HepG2 (cell line): ENCODE measurements around the gene DAPK3. TPM values are rescaled to one million over a fixed set of nuclear protein-coding genes. Genes with fewer than 3 reads are reported as not detected.
A peak's percentile ranks its signal among the peaks of the same experiment; 100 is the strongest.

Source experiments
- ARNT2 ChIP-seq: sonication (generic); formaldehyde crosslinking; IDR thresholded peaks from 2 replicates; pipeline ENCODE4 v1.8.0; 2022; ENCODE audit warnings: mild to moderate bottlenecking, low read depth, missing genetic modification reagents, moderate library complexity
- CREM ChIP-seq, 2 experiments: sonication (generic) in 1 of 2; formaldehyde crosslinking in 1 of 2; IDR thresholded peaks; 2 replicates each; pipeline versions ENCODE4 v1.4.0 to v1.6.1; 2016 to 2020; ENCODE audit warnings: antibody characterized with exemption in 1 of 2, mild to moderate bottlenecking in 1 of 2, missing genetic modification reagents in 1 of 2
- HDAC1 ChIP-seq: sonication (generic); formaldehyde crosslinking; IDR thresholded peaks from 2 replicates; pipeline ENCODE4 v1.5.1; 2020; ENCODE audit warnings: mild to moderate bottlenecking, missing genetic modification reagents
- NFYC ChIP-seq: IDR thresholded peaks from 2 replicates; pipeline ENCODE4 v1.6.1; 2016; ENCODE audit warnings: missing genetic modification reagents, missing compliant biosample characterization
- PAWR ChIP-seq: sonication (generic); formaldehyde crosslinking; IDR thresholded peaks from 2 replicates; pipeline ENCODE4 v1.4.0; 2020; ENCODE audit warnings: missing genetic modification reagents, mild to moderate bottlenecking, borderline replicate concordance
- SMARCC2 ChIP-seq: fragments of 450-650 bp; IDR thresholded peaks from 2 replicates; pipeline ENCODE4 v1.6.1; 2017; ENCODE audit warnings: antibody characterized with exemption, mild to moderate bottlenecking
- TFDP2 ChIP-seq: sonication (generic); formaldehyde crosslinking; IDR thresholded peaks from 2 replicates; pipeline ENCODE4 v1.4.0; 2020; ENCODE audit warnings: missing genetic modification reagents
- UBTF ChIP-seq: sonication (generic); formaldehyde crosslinking; IDR thresholded peaks from 2 replicates; pipeline ENCODE4 v1.4.0; 2020; ENCODE audit warnings: mild to moderate bottlenecking, missing genetic modification reagents
- ZBTB3 ChIP-seq: sonication (generic); formaldehyde crosslinking; IDR thresholded peaks from 2 replicates; pipeline ENCODE4 v1.4.0; 2020; ENCODE audit warnings: low read depth, mild to moderate bottlenecking, moderate library complexity, missing genetic modification reagents, borderline replicate concordance
- ZNF556 ChIP-seq: sonication (generic); formaldehyde crosslinking; IDR thresholded peaks from 2 replicates; pipeline ENCODE4 v1.4.0; 2020; ENCODE audit warnings: mild to moderate bottlenecking, missing genetic modification reagents, borderline replicate concordance
- ZNF563 ChIP-seq: sonication (generic); formaldehyde crosslinking; IDR thresholded peaks from 2 replicates; pipeline ENCODE4 v1.8.0; 2022; ENCODE audit warnings: mild to moderate bottlenecking, moderate library complexity, missing genetic modification reagents
- ZNF7 ChIP-seq: IDR thresholded peaks from 2 replicates; pipeline ENCODE4 v1.6.1; 2016; ENCODE audit warnings: missing biosample characterization, missing genetic modification reagents
- ZNF710 ChIP-seq: sonication (generic); formaldehyde crosslinking; IDR thresholded peaks from 2 replicates; pipeline ENCODE4 v1.5.0; 2020; ENCODE audit warnings: mild to moderate bottlenecking, missing genetic modification reagents, borderline replicate concordance
- ZNF790 ChIP-seq: sonication (generic); formaldehyde crosslinking; IDR thresholded peaks from 2 replicates; pipeline ENCODE4 v1.8.0; 2022; ENCODE audit warnings: missing genetic modification reagents, mild to moderate bottlenecking, borderline replicate concordance
- ZSCAN30 ChIP-seq: sonication (generic); formaldehyde crosslinking; IDR thresholded peaks from 2 replicates; pipeline ENCODE4 v1.5.0; 2020; ENCODE audit warnings: mild to moderate bottlenecking, missing genetic modification reagents
- polyA plus RNA-seq, 8 experiments: library from polyadenylated mRNA; depleted of rRNA in 3 of 8; stranded (reverse) in 7 of 8; unstranded in 1 of 8; fragments of >200 nt; fragmentation: Illumina TruSeq in 4 of 8; extraction: Trizol in 4 of 8; gene quantifications; 2 replicates each; pipeline versions ENCODE4 v1.2.1 to v1.2.3, GENCODE V29; 2011 to 2016; ENCODE audit warnings: low read depth in 4 of 8, missing spikeins in 1 of 8, mixed read lengths in 1 of 8; ENCODE audit not compliant: insufficient read depth in 1 of 8
- total RNA-seq, 5 experiments: library from RNA; depleted of rRNA; stranded (reverse); fragments of >200 nt; fragmentation: Illumina TruSeq; extraction: Trizol; gene quantifications; 2 replicates each; pipeline ENCODE4 v1.2.3, GENCODE V29; 2016; ENCODE audit warnings: low read depth in 1 of 5
- TF ChIP-seq, protein P1 (sequence below), 2 experiments: sonication (generic) in 1 of 2; formaldehyde crosslinking in 1 of 2; IDR thresholded peaks; 2 replicates each; pipeline versions ENCODE4 v1.6.1 to v1.9.0; 2014 to 2022; ENCODE audit warnings: antibody characterized with exemption in 1 of 2, borderline replicate concordance in 1 of 2, inconsistent platforms in 1 of 2, low read depth in 1 of 2, missing genetic modification reagents in 1 of 2

The DAPK3 gene
- total and polyA plus RNA-seq, 2 of the 13 experiments (the other 11 are each of a cell fraction or from before 2014, with no cell fraction given) = 30.5 to 37.3 TPM

- TF ChIP-seq, protein P1, sequence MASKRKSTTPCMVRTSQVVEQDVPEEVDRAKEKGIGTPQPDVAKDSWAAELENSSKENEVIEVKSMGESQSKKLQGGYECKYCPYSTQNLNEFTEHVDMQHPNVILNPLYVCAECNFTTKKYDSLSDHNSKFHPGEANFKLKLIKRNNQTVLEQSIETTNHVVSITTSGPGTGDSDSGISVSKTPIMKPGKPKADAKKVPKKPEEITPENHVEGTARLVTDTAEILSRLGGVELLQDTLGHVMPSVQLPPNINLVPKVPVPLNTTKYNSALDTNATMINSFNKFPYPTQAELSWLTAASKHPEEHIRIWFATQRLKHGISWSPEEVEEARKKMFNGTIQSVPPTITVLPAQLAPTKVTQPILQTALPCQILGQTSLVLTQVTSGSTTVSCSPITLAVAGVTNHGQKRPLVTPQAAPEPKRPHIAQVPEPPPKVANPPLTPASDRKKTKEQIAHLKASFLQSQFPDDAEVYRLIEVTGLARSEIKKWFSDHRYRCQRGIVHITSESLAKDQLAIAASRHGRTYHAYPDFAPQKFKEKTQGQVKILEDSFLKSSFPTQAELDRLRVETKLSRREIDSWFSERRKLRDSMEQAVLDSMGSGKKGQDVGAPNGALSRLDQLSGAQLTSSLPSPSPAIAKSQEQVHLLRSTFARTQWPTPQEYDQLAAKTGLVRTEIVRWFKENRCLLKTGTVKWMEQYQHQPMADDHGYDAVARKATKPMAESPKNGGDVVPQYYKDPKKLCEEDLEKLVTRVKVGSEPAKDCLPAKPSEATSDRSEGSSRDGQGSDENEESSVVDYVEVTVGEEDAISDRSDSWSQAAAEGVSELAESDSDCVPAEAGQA (IDR thresholded peaks at IDR 0.05; ENCODE audit: low read depth) = peak; percentile 21; the same call in 1 of the 2 replicates
- TF ChIP-seq, protein P1 (CRISPR knock-in tag; IDR thresholded peaks at IDR 0.05; ENCODE audit: borderline replicate concordance) = no peak
- peak; percentile 88 for TF ChIP-seq HDAC1 (CRISPR knock-in tag)
- peak; percentile 65 for TF ChIP-seq TFDP2 (CRISPR knock-in tag)
- no peak for TF ChIP-seq ZSCAN30 (CRISPR knock-in tag)
- no peak for TF ChIP-seq PAWR (CRISPR knock-in tag)
- TF ChIP-seq UBTF (CRISPR knock-in tag) = peak; percentile 84
- peak; percentile 72 for TF ChIP-seq ARNT2 (CRISPR knock-in tag)
- no peak for TF ChIP-seq CREM (IDR thresholded peaks at IDR 0.05)
- TF ChIP-seq CREM (CRISPR knock-in tag; IDR thresholded peaks at IDR 0.05) = no peak
- TF ChIP-seq ZNF7 = no peak
- peak; percentile 76; the same call in 1 of the 2 replicates for TF ChIP-seq ZNF790 (CRISPR knock-in tag)
- TF ChIP-seq ZNF710 (CRISPR knock-in tag) = peak; percentile 68; the same call in 1 of the 2 replicates
- peak; percentile 83 for TF ChIP-seq ZBTB3
- TF ChIP-seq ZNF556 (CRISPR knock-in tag) = peak; percentile 70; the same call in 1 of the 2 replicates
- TF ChIP-seq ZNF563 = peak; percentile 89
- peak; percentile 73 for TF ChIP-seq NFYC (CRISPR knock-in tag)
- TF ChIP-seq SMARCC2 = no peak
These were observed 36.3 kb upstream of the DAPK3 start, which contains the start of gene PIAS4 (continued) for GRCh38 chr19:4007021-4007835.
